Large intestine (tissue), 3 donors: ENCODE data around the gene CDIPT. TPM values are rescaled to one million over a fixed set of nuclear protein-coding genes. Genes with fewer than 3 reads are reported as not detected.
"Not testable (repeated sequence)": the region's sequence is repeated elsewhere in the genome, so short reads cannot be mapped to it uniquely, and the experiment has no call there.

Experiments
- DNase-seq, 2 donors: peaks; one replicate each; pipeline versions ENCODE4 v3.0.0 to v3.0.0-alpha.2; 2013
- H3K27ac ChIP-seq: one replicate; pipeline ENCODE4 v1.5.1; 2013; ENCODE audit warnings: low read length
- H3K27me3 ChIP-seq: 2 replicates; pipeline ENCODE4 v1.6.1; 2013; ENCODE audit warnings: low read length; ENCODE audit not compliant: control insufficient read depth, insufficient read depth
- H3K36me3 ChIP-seq: 2 replicates; pipeline ENCODE4 v1.6.1; 2013; ENCODE audit warnings: low read length; ENCODE audit not compliant: control insufficient read depth, insufficient read depth
- H3K4me1 ChIP-seq: one replicate; pipeline ENCODE4 v1.6.1; 2013; ENCODE audit warnings: low read length; ENCODE audit not compliant: control insufficient read depth, insufficient read depth
- H3K4me3 ChIP-seq: one replicate; pipeline ENCODE4 v1.5.1; 2013; ENCODE audit warnings: low read length
- H3K9me3 ChIP-seq: one replicate; pipeline ENCODE4 v1.6.1; 2013; ENCODE audit warnings: mild to moderate bottlenecking, low read depth, low read length, moderate library complexity; ENCODE audit not compliant: control insufficient read depth
- WGBS: methylation state at CpG from one replicate; pipeline ENCODE4 v1.1.5; 2013; ENCODE audit warnings: low lambda C conversion rate; ENCODE audit not compliant: insufficient coverage; 5-methylcytosine and 5-hydroxymethylcytosine counted together
- polyA plus RNA-seq: library from polyadenylated mRNA; unstranded; fragments of 120-200 nt; gene quantifications from one replicate; pipeline ENCODE4 v1.2.1, GENCODE V29; 2013

Gene CDIPT
- polyA plus RNA-seq, 1 donor: 68.7 TPM

- no peaks in the 10 kb centered on the region for H3K27me3 ChIP-seq
- H3K4me1 ChIP-seq: peaks cover 39% of the 10 kb centered on the region
- no peak overlapping the region for H3K27ac ChIP-seq
- no peaks in the 10 kb centered on the region for H3K36me3 ChIP-seq
- H3K4me3 ChIP-seq: peak overlapping the region; percentile 48
- no peaks in the 10 kb centered on the region for H3K9me3 ChIP-seq
- WGBS: no CpG with 5 or more reads among the region's 9 CpGs
- peak in 1 of 2 donors; percentile 33 for DNase-seq
These were observed 35.2 kb upstream of the CDIPT start for GRCh38 chr16:29898135-29898803.

- Histone ChIP-seq H3K4me3 (no peak overlapping the region), H3K27ac (no peak overlapping the region), H3K27me3 (no peaks in the 10 kb centered on the region), H3K9me3 (no peaks in the 10 kb centered on the region), H3K4me1 (peaks cover 49% of the 10 kb centered on the region), H3K36me3 (no peaks in the 10 kb centered on the region)
- no peak for DNase-seq
- 61% methylated on average over 3 of the region's 4 CpGs for WGBS
These were observed 34.3 kb upstream of the CDIPT start for GRCh38 chr16:29897333-29897732.

GRCh38 chr16:29896841-29897240 lies 33.8 kb upstream of the CDIPT start:
- Histone ChIP-seq H3K4me3 (no peak overlapping the region), H3K4me1 (peaks cover 50% of the 10 kb centered on the region), H3K27ac (no peak overlapping the region), H3K9me3 (no peaks in the 10 kb centered on the region), H3K27me3 (no peaks in the 10 kb centered on the region), H3K36me3 (no peaks in the 10 kb centered on the region)
- DNase-seq: no peak
- WGBS: no CpG with 5 or more reads among the region's 15 CpGs

GRCh38 chr16:29894352-29894751 lies 31.3 kb upstream of the CDIPT start:
- WGBS: 83% methylated on average over 1 of the region's 4 CpGs
- H3K4me3 ChIP-seq: no peak overlapping the region

GRCh38 chr16:29893553-29893952 lies 30.5 kb upstream of the CDIPT start:
- H3K4me1 ChIP-seq: peaks cover 36% of the 10 kb centered on the region
- WGBS: no CpG with 5 or more reads among the region's 3 CpGs

More at GRCh38 chr16:29894352-29894751, 31.3 kb upstream of the CDIPT start:
- Histone ChIP-seq H3K9me3 (no peaks in the 10 kb centered on the region), H3K36me3 (no peaks in the 10 kb centered on the region), H3K4me1 (peaks cover 39% of the 10 kb centered on the region), H3K27ac (no peak overlapping the region), H3K27me3 (no peaks in the 10 kb centered on the region)
- DNase-seq: no peak

GRCh38 chr16:29892458-29892813 lies 29.4 kb upstream of the CDIPT start:
- H3K36me3 ChIP-seq: peaks cover 2% of the 10 kb centered on the region
- H3K4me1 ChIP-seq: peaks cover 25% of the 10 kb centered on the region
- no peak overlapping the region for H3K4me3 ChIP-seq
- peak overlapping the region; percentile 92 for H3K27ac ChIP-seq
- WGBS: no CpG with 5 or more reads among the region's 6 CpGs
- H3K27me3 ChIP-seq: no peaks in the 10 kb centered on the region
- no peaks in the 10 kb centered on the region for H3K9me3 ChIP-seq
- peak in 1 of 2 donors; percentile 45 for DNase-seq

More at GRCh38 chr16:29893553-29893952, 30.5 kb upstream of the CDIPT start:
- no peak overlapping the region for H3K4me3 ChIP-seq
- no peaks in the 10 kb centered on the region for H3K27me3 ChIP-seq
- no peaks in the 10 kb centered on the region for H3K36me3 ChIP-seq
- no peaks in the 10 kb centered on the region for H3K9me3 ChIP-seq
- H3K27ac ChIP-seq: peak overlapping the region; percentile 92
- peak; percentile 34 to 70 for DNase-seq

GRCh38 chr16:29891525-29892457 lies 28.8 kb upstream of the CDIPT start:
- peaks cover 2% of the 10 kb centered on the region for H3K36me3 ChIP-seq
- no peaks in the 10 kb centered on the region for H3K9me3 ChIP-seq
- DNase-seq: peak; percentile 90 to 97
- no peaks in the 10 kb centered on the region for H3K27me3 ChIP-seq
- H3K4me3 ChIP-seq: no peak overlapping the region
- H3K27ac ChIP-seq: peak overlapping the region; percentile 92
- H3K4me1 ChIP-seq: peaks cover 25% of the 10 kb centered on the region
- no CpG with 5 or more reads among the region's 10 CpGs for WGBS

- H3K9me3 ChIP-seq, H3K36me3 ChIP-seq, DNase-seq, H3K27ac ChIP-seq, H3K4me3 ChIP-seq, H3K27me3 ChIP-seq: not testable (repeated sequence)
- peaks cover 23% of the 10 kb centered on the region for H3K4me1 ChIP-seq
- 100% methylated on average over 1 of the region's 3 CpGs for WGBS
These were observed 26.3 kb upstream of the CDIPT start for GRCh38 chr16:29889372-29889771.

- Histone ChIP-seq H3K9me3 (no peaks in the 10 kb centered on the region), H3K4me3 (no peak overlapping the region), H3K4me1 (no peaks in the 10 kb centered on the region), H3K27ac (no peak overlapping the region), H3K36me3 (peaks cover 2% of the 10 kb centered on the region), H3K27me3 (no peaks in the 10 kb centered on the region)
- WGBS: 100% methylated on average over 2 of the region's 6 CpGs
- DNase-seq: no peak
These were observed 21.0 kb upstream of the CDIPT start for GRCh38 chr16:29883987-29884386.

GRCh38 chr16:29881050-29881449 lies 18.0 kb upstream of the CDIPT start:
- Histone ChIP-seq H3K9me3 (peaks cover 5% of the 10 kb centered on the region), H3K4me3 (no peak overlapping the region), H3K36me3 (no peaks in the 10 kb centered on the region), H3K27me3 (peaks cover 19% of the 10 kb centered on the region), H3K4me1 (peaks cover 7% of the 10 kb centered on the region), H3K27ac (no peak overlapping the region)
- no CpG with 5 or more reads among the region's 3 CpGs for WGBS
- DNase-seq: no peak
